ENCODE measurements around the gene SYCP1. TPM values are rescaled to one million over a fixed set of nuclear protein-coding genes. Genes with fewer than 3 reads are reported as not detected.

SYCP1 gene
- total RNA-seq, 1 donor from 2014 or later, result not detected

Other genes with a start within 250 kb of the SYCP1 start
- 4.7 TPM for gene DENND2C, start 184.8 kb upstream of the SYCP1 start, total RNA-seq
- gene AMPD1, start 159.3 kb upstream of the SYCP1 start, total RNA-seq, result not detected
- 8.3 TPM for gene NRAS, start 138.1 kb upstream of the SYCP1 start, total RNA-seq
- 218 TPM for gene CSDE1, start 96.9 kb upstream of the SYCP1 start, total RNA-seq
- 24.3 TPM for gene SIKE1, start 74.2 kb upstream of the SYCP1 start, total RNA-seq
- gene TSHB, start 175.0 kb downstream of the SYCP1 start, total RNA-seq, result not detected
- gene TSPAN2, start 234.6 kb downstream of the SYCP1 start, total RNA-seq, result 0.60 TPM